ENCODE results near the gene STRAP. TPM values are rescaled to one million over a fixed set of nuclear protein-coding genes. Genes with fewer than 3 reads are reported as not detected.

Gene STRAP
- total RNA-seq, 1 donor from 2014 or later = 82.4 TPM

GRCh38 chr12:15853877-15854276 is 28.3 kb upstream of the STRAP start:
- TF ChIP-seq CTCF (IDR thresholded peaks at IDR 0.05; ENCODE audit: insufficient read depth, low read length, severe bottlenecking) = no peak
- H3K27me3 ChIP-seq (ENCODE audit: control insufficient read depth, insufficient read depth, low read length) = no peaks in the 10 kb centered on the region
- H3K4me3 ChIP-seq (ENCODE audit: low read depth, low read length) = no peak overlapping the region
- DNase-seq (ENCODE audit: low read depth) (peak; percentile 24), FAIRE-seq (no peak)
- no peaks in the 10 kb centered on the region for H3K36me3 ChIP-seq (ENCODE audit: control insufficient read depth, insufficient read depth, low read length)

DNA sequence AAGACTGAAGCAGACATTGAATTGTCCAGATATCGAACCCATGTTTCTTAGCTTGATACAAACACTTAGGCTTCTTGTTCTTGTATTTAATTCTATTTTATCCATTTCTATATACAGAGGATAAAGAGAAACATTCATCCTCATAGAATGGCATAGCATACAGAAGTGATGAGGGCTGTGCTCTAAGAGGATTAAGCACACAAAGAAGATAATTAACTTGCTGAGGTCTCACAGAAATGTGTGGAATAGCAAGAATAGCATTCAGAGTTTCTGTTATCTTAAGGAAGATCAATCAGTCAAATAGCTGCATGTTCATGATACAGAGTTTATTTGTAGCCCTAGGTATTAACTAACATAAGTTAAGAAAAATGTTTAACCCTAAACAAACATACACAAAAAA is 27.3 kb upstream of the STRAP start:
- FAIRE-seq = no peak
- Histone ChIP-seq H3K4me3 (ENCODE audit: low read depth, low read length) (no peak overlapping the region), H3K27me3 (ENCODE audit: control insufficient read depth, insufficient read depth, low read length) (no peaks in the 10 kb centered on the region), H3K36me3 (ENCODE audit: control insufficient read depth, insufficient read depth, low read length) (no peaks in the 10 kb centered on the region)
- TF ChIP-seq CTCF (IDR thresholded peaks at IDR 0.05; ENCODE audit: insufficient read depth, low read length, severe bottlenecking) = no peak
- no peak for DNase-seq (ENCODE audit: low read depth)

- TF ChIP-seq CTCF (IDR thresholded peaks at IDR 0.05; ENCODE audit: insufficient read depth, low read length, severe bottlenecking) = no peak
- H3K4me3 ChIP-seq (ENCODE audit: low read depth, low read length) = no peak overlapping the region
- FAIRE-seq (no peak), DNase-seq (ENCODE audit: low read depth) (peak; percentile 17)
- H3K27me3 ChIP-seq (ENCODE audit: control insufficient read depth, insufficient read depth, low read length) = no peaks in the 10 kb centered on the region
- no peaks in the 10 kb centered on the region for H3K36me3 ChIP-seq (ENCODE audit: control insufficient read depth, insufficient read depth, low read length)
These were observed 26.5 kb upstream of the STRAP start for GRCh38 chr12:15855646-15856045.

DNA sequence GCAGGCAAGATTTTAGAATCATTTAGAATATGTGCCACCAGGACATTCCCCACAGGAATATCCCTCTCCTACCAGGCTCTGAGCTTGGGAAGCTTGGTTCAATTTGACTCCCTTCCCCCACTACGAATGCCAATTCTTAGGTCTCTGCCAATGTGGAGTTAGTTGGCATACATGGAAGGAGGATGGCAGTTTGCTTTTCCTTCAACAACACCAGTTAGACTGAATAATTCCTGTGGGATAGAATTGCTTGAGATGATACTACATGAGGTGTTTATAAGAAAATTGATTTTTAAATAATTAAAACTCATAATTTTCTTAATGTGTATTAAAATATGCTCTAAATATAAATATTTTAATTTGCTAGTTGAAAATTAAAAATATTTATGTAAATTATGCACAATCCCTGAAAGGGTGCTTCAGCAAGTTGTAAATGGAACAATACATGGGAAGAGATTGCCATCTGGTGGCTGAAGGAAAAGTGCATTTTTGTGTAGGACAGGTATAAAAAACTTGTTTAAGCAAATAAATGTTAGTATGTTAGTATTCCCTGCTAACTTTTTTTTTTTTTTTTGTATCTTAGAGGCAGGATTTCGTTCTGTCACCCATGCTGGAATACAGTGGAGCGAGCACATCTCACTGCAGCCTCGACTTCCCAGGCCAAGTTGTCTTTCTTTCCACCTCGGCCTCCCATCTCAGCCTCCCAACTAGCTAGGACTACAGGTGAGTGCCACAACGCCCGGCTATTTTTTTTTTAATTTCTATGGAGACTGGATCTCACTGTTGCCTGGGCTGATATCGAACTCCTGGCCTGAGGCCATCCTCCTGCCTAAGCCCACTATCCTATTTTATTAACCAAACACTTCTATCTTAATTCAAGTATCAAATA is 25.8 kb upstream of the STRAP start:
- peak; percentile 50 for TF ChIP-seq CTCF (IDR thresholded peaks at IDR 0.05; ENCODE audit: insufficient read depth, low read length, severe bottlenecking)
- peak; percentile 71 for DNase-seq (ENCODE audit: low read depth)

GRCh38 chr12:15858353-15858752 is 23.8 kb upstream of the STRAP start:
- no peak for TF ChIP-seq CTCF (IDR thresholded peaks at IDR 0.05; ENCODE audit: insufficient read depth, low read length, severe bottlenecking)
- Histone ChIP-seq H3K27me3 (ENCODE audit: control insufficient read depth, insufficient read depth, low read length) (no peaks in the 10 kb centered on the region), H3K36me3 (ENCODE audit: control insufficient read depth, insufficient read depth, low read length) (no peaks in the 10 kb centered on the region), H3K4me3 (ENCODE audit: low read depth, low read length) (no peak overlapping the region)
- DNase-seq (ENCODE audit: low read depth) = no peak
- no peak for FAIRE-seq

More for the DNA sequence above, 25.8 kb upstream of the STRAP start:
- no peaks in the 10 kb centered on the region for H3K27me3 ChIP-seq (ENCODE audit: control insufficient read depth, insufficient read depth, low read length)
- no peak for FAIRE-seq
- no peak overlapping the region for H3K4me3 ChIP-seq (ENCODE audit: low read depth, low read length)
- H3K36me3 ChIP-seq (ENCODE audit: control insufficient read depth, insufficient read depth, low read length) = no peaks in the 10 kb centered on the region

All from bronchial epithelial cell (primary cell).